HG02610 (cell line): Measurements from ENCODE around the gene MID1IP1.

Experiments used
- ATAC-seq: cut with Tn5 transposase; IDR thresholded peaks from one replicate; pipeline ENCODE4 v1.9.1; 2021; ENCODE audit warnings: mild to moderate bottlenecking, moderate library complexity; ENCODE audit not compliant: unreplicated experiment

The MID1IP1 gene

GRCh38 chrX:38800981-38801845 lies at the start of gene MID1IP1:
Gene MID1IP1, plus strand, starts transcription at chrX:38801459. Its CDS starts 3,488 bp downstream, at chrX:38804947.
- peak; percentile 56 for ATAC-seq

- no peak for ATAC-seq
Measured at GRCh38 chrX:38754102-38754790, 47.0 kb upstream of the MID1IP1 start.

GRCh38 chrX:38754818-38755718 lies 46.2 kb upstream of the MID1IP1 start:
- no peak for ATAC-seq

GRCh38 chrX:38760883-38761282 lies 40.4 kb upstream of the MID1IP1 start:
- no peak for ATAC-seq

- no peak for ATAC-seq
Measured at GRCh38 chrX:38768079-38768478, 33.2 kb upstream of the MID1IP1 start.

GRCh38 chrX:38770152-38770551 lies 31.1 kb upstream of the MID1IP1 start:
- ATAC-seq, result no peak

GRCh38 chrX:38774249-38774648 lies 27.0 kb upstream of the MID1IP1 start:
- no peak for ATAC-seq

- ATAC-seq, result no peak
Measured at GRCh38 chrX:38796946-38797345, 4.3 kb upstream of the MID1IP1 start.

GRCh38 chrX:38798956-38799355 lies 2.3 kb upstream of the MID1IP1 start:
- no peak for ATAC-seq

GRCh38 chrX:38799995-38800580 lies 1.2 kb upstream of the MID1IP1 start:
- no peak for ATAC-seq

GRCh38 chrX:38803243-38803587 lies 2.0 kb downstream of the MID1IP1 start:
- no peak for ATAC-seq

- ATAC-seq, result peak; percentile 59
Measured at GRCh38 chrX:38803588-38804431, 2.6 kb downstream of the MID1IP1 start.

GRCh38 chrX:38804432-38804681 lies 3.1 kb downstream of the MID1IP1 start:
- peak; percentile 2 for ATAC-seq

GRCh38 chrX:38804682-38805431 lies 3.6 kb downstream of the MID1IP1 start:
- ATAC-seq, result no peak

GRCh38 chrX:38805432-38806389 lies 4.5 kb downstream of the MID1IP1 start:
- ATAC-seq, result peak; percentile 24

- no peak for ATAC-seq
Measured at GRCh38 chrX:38806875-38807621, 5.8 kb downstream of the MID1IP1 start.

- ATAC-seq, result no peak
Measured at GRCh38 chrX:38807873-38808272, 6.6 kb downstream of the MID1IP1 start.
